Activated T-cell treated with anti-CD3 and anti-CD28 coated beads for 24 hours (primary cell): ENCODE measurements around the gene PHACTR1.
"Not testable (repeated sequence)": the region's sequence is repeated elsewhere in the genome, so short reads cannot be mapped to it uniquely, and the experiment has no call there.

Source experiments
- DNase-seq: peaks from one replicate; pipeline ENCODE4 v3.0.0-alpha.2; 2020; ENCODE audit warnings: low read depth

PHACTR1 gene

GRCh38 chr6:12903246-12903645 is 186.7 kb downstream of the PHACTR1 start:
- no peak for DNase-seq

- DNase-seq, result no peak
These were observed 193.3 kb downstream of the PHACTR1 start for GRCh38 chr6:12909833-12910232.

GRCh38 chr6:12911427-12911826 is 194.9 kb downstream of the PHACTR1 start:
- no peak for DNase-seq

GRCh38 chr6:12913201-12913600 is 196.6 kb downstream of the PHACTR1 start:
- no peak for DNase-seq

GRCh38 chr6:12916006-12916405 is 199.4 kb downstream of the PHACTR1 start:
- no peak for DNase-seq

GRCh38 chr6:12916420-12917136 is 200.0 kb downstream of the PHACTR1 start:
- no peak for DNase-seq

- no peak for DNase-seq
These were observed 204.9 kb downstream of the PHACTR1 start for GRCh38 chr6:12921467-12921866.

GRCh38 chr6:12923644-12924235 is 207.2 kb downstream of the PHACTR1 start:
- no peak for DNase-seq

GRCh38 chr6:12924911-12925310 is 208.3 kb downstream of the PHACTR1 start:
- DNase-seq, result no peak

- DNase-seq, result no peak
These were observed 211.2 kb downstream of the PHACTR1 start for GRCh38 chr6:12927746-12928145.

- no peak for DNase-seq
These were observed 213.1 kb downstream of the PHACTR1 start for GRCh38 chr6:12929678-12930077.

GRCh38 chr6:12931639-12932038 is 215.1 kb downstream of the PHACTR1 start:
- DNase-seq, result no peak

- DNase-seq, result no peak
These were observed 219.1 kb downstream of the PHACTR1 start for GRCh38 chr6:12935637-12936036.

- DNase-seq, result no peak
These were observed 221.4 kb downstream of the PHACTR1 start for GRCh38 chr6:12937971-12938370.

- no peak for DNase-seq
These were observed 222.7 kb downstream of the PHACTR1 start for GRCh38 chr6:12939314-12939713.

GRCh38 chr6:12941422-12941821 is 224.9 kb downstream of the PHACTR1 start:
- DNase-seq, result no peak

- no peak for DNase-seq
These were observed 227.0 kb downstream of the PHACTR1 start for GRCh38 chr6:12943549-12943948.

GRCh38 chr6:12944001-12944400 is 227.4 kb downstream of the PHACTR1 start:
- DNase-seq, result no peak

- DNase-seq, result not testable (repeated sequence)
These were observed 228.0 kb downstream of the PHACTR1 start for GRCh38 chr6:12944528-12944927.

- DNase-seq, result no peak
These were observed 230.7 kb downstream of the PHACTR1 start for GRCh38 chr6:12947151-12947871.

GRCh38 chr6:12947967-12948366 is 231.4 kb downstream of the PHACTR1 start:
- DNase-seq, result no peak

- DNase-seq, result no peak
These were observed 234.4 kb downstream of the PHACTR1 start for GRCh38 chr6:12950976-12951375.

GRCh38 chr6:12951415-12951814 is 234.8 kb downstream of the PHACTR1 start:
- DNase-seq, result no peak
